DND-41 (cell line): ENCODE results near the gene ARHGEF12.
"Not testable (repeated sequence)": the region's sequence is repeated elsewhere in the genome, so short reads cannot be mapped to it uniquely, and the experiment has no call there.

ENCODE experiments used
- ATAC-seq: fragments of 200-7000 bp; cut with Tn5 transposase; 3 replicates; pipeline ENCODE4 v1.9.1; 2021; ENCODE audit warnings: low read depth; ENCODE audit not compliant: insufficient read depth
- DNase-seq: peaks from one replicate; pipeline ENCODE4 v3.0.0-alpha.2; 2020
- H2AFZ ChIP-seq: 2 replicates; pipeline ENCODE4 v1.6.0; 2012; ENCODE audit warnings: low read depth, low read length
- H3K27ac ChIP-seq: 2 replicates; pipeline ENCODE4 v1.5.1; 2012; ENCODE audit warnings: low read length, inconsistent platforms
- H3K27me3 ChIP-seq: fragments of 200-600 bp; sonication (generic); 2 replicates; pipeline ENCODE4 v1.6.0; 2012; ENCODE audit warnings: low read length, mild to moderate bottlenecking, inconsistent platforms; ENCODE audit not compliant: insufficient read depth, poor library complexity
- H3K36me3 ChIP-seq: 2 replicates; pipeline ENCODE4 v1.5.1; 2012; ENCODE audit warnings: low read length, inconsistent platforms; ENCODE audit not compliant: insufficient read depth
- H3K4me1 ChIP-seq: 2 replicates; pipeline ENCODE4 v1.5.1; 2012; ENCODE audit warnings: mild to moderate bottlenecking, low read length; ENCODE audit not compliant: insufficient read depth
- H3K4me2 ChIP-seq: 2 replicates; pipeline ENCODE4 v1.6.0; 2012; ENCODE audit warnings: mild to moderate bottlenecking, moderate library complexity, low read length, inconsistent platforms; ENCODE audit not compliant: insufficient read depth
- H3K4me3 ChIP-seq, 2 experiments: fragments of 200-600 bp in 1 of 2; shearing (Covaris generic) in 1 of 2; 2 replicates each; pipeline ENCODE4 v1.5.1; 2012 to 2016; ENCODE audit warnings: inconsistent platforms in 2 of 2, low read length in 2 of 2, mild to moderate bottlenecking in 2 of 2, low read depth in 1 of 2, moderate library complexity in 1 of 2
- H3K79me2 ChIP-seq: 2 replicates; pipeline ENCODE4 v1.6.0; 2012; ENCODE audit warnings: low read length, inconsistent platforms; ENCODE audit not compliant: insufficient read depth
- H3K9ac ChIP-seq: 2 replicates; pipeline ENCODE4 v1.6.0; 2012; ENCODE audit warnings: low read depth, mild to moderate bottlenecking, inconsistent platforms, low read length, moderate library complexity
- H3K9me3 ChIP-seq: 2 replicates; pipeline ENCODE4 v1.5.1; 2012; ENCODE audit warnings: low read length, moderate library complexity, mild to moderate bottlenecking, inconsistent platforms; ENCODE audit not compliant: insufficient read depth, severe bottlenecking
- H4K20me1 ChIP-seq: 2 replicates; pipeline ENCODE4 v1.6.0; 2012; ENCODE audit warnings: low read length; ENCODE audit not compliant: insufficient read depth
- CTCF ChIP-seq: IDR thresholded peaks from 2 replicates; pipeline ENCODE4 v1.5.1; 2012; ENCODE audit warnings: borderline replicate concordance, low read length, moderate library complexity, mild to moderate bottlenecking; ENCODE audit not compliant: poor library complexity, severe bottlenecking; ENCODE audit errors: extremely low read depth
- EZH2 ChIP-seq: IDR thresholded peaks from 3 replicates; pipeline ENCODE4 v1.6.1; 2012; ENCODE audit warnings: borderline replicate concordance, low read depth, mild to moderate bottlenecking, moderate library complexity, low read length, inconsistent platforms; ENCODE audit not compliant: severe bottlenecking

Gene ARHGEF12

GRCh38 chr11:120501976-120502755 is 166.0 kb downstream of the ARHGEF12 start:
- no peak overlapping the region for H3K9ac ChIP-seq
- no peak overlapping the region for H2AFZ ChIP-seq
- no peak for TF ChIP-seq CTCF
- TF ChIP-seq EZH2 = no peak
- no peak overlapping the region for H3K4me3 ChIP-seq
- 0 out of 2 replicates have a peak, but pooled peaks cover 4% of the 10 kb centered on the region for H4K20me1 ChIP-seq
- H3K36me3 ChIP-seq = no peaks in the 10 kb centered on the region
- no peaks in the 10 kb centered on the region for H3K9me3 ChIP-seq
- peaks cover 17% of the 10 kb centered on the region for H3K27me3 ChIP-seq
- H3K27ac ChIP-seq = no peak overlapping the region
- H3K79me2 ChIP-seq = no peaks in the 10 kb centered on the region
- H3K4me2 ChIP-seq = no peak overlapping the region
- DNase-seq (no peak), ATAC-seq (no peak)
- no peaks in the 10 kb centered on the region for H3K4me1 ChIP-seq

GRCh38 chr11:120503529-120503928 is 167.3 kb downstream of the ARHGEF12 start:
- not testable (repeated sequence) for ATAC-seq, H3K9me3 ChIP-seq, H3K27ac ChIP-seq, H4K20me1 ChIP-seq, DNase-seq, H3K36me3 ChIP-seq, H3K9ac ChIP-seq, H3K4me3 ChIP-seq, H3K4me2 ChIP-seq, H3K79me2 ChIP-seq, H3K4me1 ChIP-seq, H2AFZ ChIP-seq
- peaks cover 22% of the 10 kb centered on the region for H3K27me3 ChIP-seq

- Histone ChIP-seq H3K4me2 (no peak overlapping the region), H3K9me3 (no peaks in the 10 kb centered on the region), H3K27me3 (peaks cover 22% of the 10 kb centered on the region), H4K20me1 (0 out of 2 replicates have a peak, but pooled peaks cover 4% of the 10 kb centered on the region), H3K79me2 (no peaks in the 10 kb centered on the region), H2AFZ (no peak overlapping the region), H3K36me3 (no peaks in the 10 kb centered on the region), H3K9ac (no peak overlapping the region), H3K27ac (no peak overlapping the region), H3K4me1 (no peaks in the 10 kb centered on the region), H3K4me3 (no peak overlapping the region)
- ATAC-seq (no peak), DNase-seq (no peak)
- TF ChIP-seq CTCF (no peak), EZH2 (no peak)
These were observed 169.7 kb downstream of the ARHGEF12 start for GRCh38 chr11:120505801-120506425.

GRCh38 chr11:120509346-120510053 is 173.3 kb downstream of the ARHGEF12 start:
- no peak for TF ChIP-seq CTCF
- H3K36me3 ChIP-seq = no peaks in the 10 kb centered on the region
- H2AFZ ChIP-seq = no peak overlapping the region
- no peaks in the 10 kb centered on the region for H3K4me1 ChIP-seq
- H3K27ac ChIP-seq = no peak overlapping the region
- DNase-seq (no peak), ATAC-seq (no peak)
- H3K4me2 ChIP-seq = no peak overlapping the region
- 0 out of 2 replicates have a peak, but pooled peaks cover 4% of the 10 kb centered on the region for H4K20me1 ChIP-seq
- no peaks in the 10 kb centered on the region for H3K79me2 ChIP-seq
- no peak overlapping the region for H3K4me3 ChIP-seq
- H3K9me3 ChIP-seq = no peaks in the 10 kb centered on the region
- H3K27me3 ChIP-seq = peaks cover 21% of the 10 kb centered on the region
- H3K9ac ChIP-seq = no peak overlapping the region
